Caco-2 (cell line): ENCODE data around the gene MX1. TPM values are rescaled to one million over a fixed set of nuclear protein-coding genes. Genes with fewer than 3 reads are reported as not detected.

ENCODE experiments used
- BruUV-seq: library from RNA; stranded (reverse); fragments of 400-500 nt; replicated peaks from 2 replicates; lab custom pipeline; 2021; lab: Mats Ljungman, UMichigan
- CTCF ChIA-PET: fragments of 300-600 bp; sonication (Branson Sonifier 250); formaldehyde crosslinking; loops from one replicate; lab custom pipeline; 2022; ENCODE audit warnings: antibody characterized with exemption; lab: Charles Lee
- POLR2A ChIA-PET: fragments of 300-600 bp; sonication (Branson Sonifier 250); formaldehyde crosslinking; loops from one replicate; lab custom pipeline; 2022; ENCODE audit warnings: antibody characterized with exemption; lab: Charles Lee
- DNase-seq, 2 experiments: peaks; one replicate each; pipeline versions ENCODE4 v3.0.0 to v3.0.0-alpha.2; 2020 to 2022
- H3K27me3 ChIP-seq: replicated peaks from 2 replicates; pipeline ENCODE4 v1.6.0; 2011; ENCODE audit warnings: low read length; ENCODE audit not compliant: control insufficient read depth, insufficient read depth
- H3K36me3 ChIP-seq: 2 replicates; pipeline ENCODE4 v1.5.1; 2011; ENCODE audit warnings: low read length; ENCODE audit not compliant: control insufficient read depth, insufficient read depth
- H3K4me1 ChIP-seq: fragments of 250-450 bp; sonication (Bioruptor Pico); 2 replicates; pipeline ENCODE4 v1.5.1; 2020; ENCODE audit warnings: mild to moderate bottlenecking
- H3K4me3 ChIP-seq: 2 replicates; pipeline ENCODE4 v1.5.1; 2011; ENCODE audit warnings: low read depth, mild to moderate bottlenecking, control low read depth, low read length
- H3K9me3 ChIP-seq: fragments of 250-450 bp; sonication (Bioruptor Pico); 2 replicates; pipeline ENCODE4 v1.5.1; 2020; ENCODE audit warnings: mild to moderate bottlenecking, moderate library complexity
- H3K27ac Mint-ChIP-seq: one replicate; pipeline ENCODE4 v1.8.0; 2022; ENCODE audit warnings: mixed read lengths; ENCODE audit not compliant: unreplicated experiment
- H3K27me3 Mint-ChIP-seq: one replicate; pipeline ENCODE4 v1.8.0; 2022; ENCODE audit warnings: mixed read lengths; ENCODE audit not compliant: insufficient read depth, unreplicated experiment
- H3K36me3 Mint-ChIP-seq: one replicate; pipeline ENCODE4 v1.8.0; 2022; ENCODE audit warnings: mild to moderate bottlenecking, mixed read lengths; ENCODE audit not compliant: insufficient read depth, unreplicated experiment
- H3K4me1 Mint-ChIP-seq: one replicate; pipeline ENCODE4 v1.8.0; 2022; ENCODE audit warnings: low read depth, mixed read lengths; ENCODE audit not compliant: unreplicated experiment
- H3K4me3 Mint-ChIP-seq: one replicate; pipeline ENCODE4 v1.8.0; 2022; ENCODE audit warnings: mild to moderate bottlenecking, moderate library complexity, mixed read lengths; ENCODE audit not compliant: unreplicated experiment
- H3K9me3 Mint-ChIP-seq: one replicate; pipeline ENCODE4 v1.8.0; 2022; ENCODE audit warnings: mixed read lengths; ENCODE audit not compliant: unreplicated experiment
- intact Hi-C: fragments of 100-400 bp; cut with micrococcal nuclease; formaldehyde crosslinking; loops from one replicate; pipeline ENCODE4 v1.10.0; 2022; ENCODE audit not compliant: unreplicated experiment
- total RNA-seq: library from RNA; stranded (reverse); gene quantifications from 2 replicates; pipeline ENCODE4 v1.2.3, GENCODE V29; 2022
- TF ChIP-seq, protein P1 (sequence below), 2 experiments: fragments of 200-600 bp in 1 of 2; IDR thresholded peaks; 1 replicate in 1 of 2; 2 replicates in 1 of 2; pipeline versions ENCODE4 v1.5.1 to v1.8.0; 2011 to 2022; ENCODE audit warnings: antibody characterized with exemption in 1 of 2, control low read depth in 1 of 2, inconsistent platforms in 1 of 2, low read depth in 1 of 2, low read length in 1 of 2, mild to moderate bottlenecking in 1 of 2, moderate library complexity in 1 of 2; ENCODE audit not compliant: insufficient read depth in 1 of 2, severe bottlenecking in 1 of 2, unreplicated experiment in 1 of 2

MX1 gene
- total RNA-seq, 1 experiment from 2014 or later, result 18.9 TPM

- TF ChIP-seq, protein P1, sequence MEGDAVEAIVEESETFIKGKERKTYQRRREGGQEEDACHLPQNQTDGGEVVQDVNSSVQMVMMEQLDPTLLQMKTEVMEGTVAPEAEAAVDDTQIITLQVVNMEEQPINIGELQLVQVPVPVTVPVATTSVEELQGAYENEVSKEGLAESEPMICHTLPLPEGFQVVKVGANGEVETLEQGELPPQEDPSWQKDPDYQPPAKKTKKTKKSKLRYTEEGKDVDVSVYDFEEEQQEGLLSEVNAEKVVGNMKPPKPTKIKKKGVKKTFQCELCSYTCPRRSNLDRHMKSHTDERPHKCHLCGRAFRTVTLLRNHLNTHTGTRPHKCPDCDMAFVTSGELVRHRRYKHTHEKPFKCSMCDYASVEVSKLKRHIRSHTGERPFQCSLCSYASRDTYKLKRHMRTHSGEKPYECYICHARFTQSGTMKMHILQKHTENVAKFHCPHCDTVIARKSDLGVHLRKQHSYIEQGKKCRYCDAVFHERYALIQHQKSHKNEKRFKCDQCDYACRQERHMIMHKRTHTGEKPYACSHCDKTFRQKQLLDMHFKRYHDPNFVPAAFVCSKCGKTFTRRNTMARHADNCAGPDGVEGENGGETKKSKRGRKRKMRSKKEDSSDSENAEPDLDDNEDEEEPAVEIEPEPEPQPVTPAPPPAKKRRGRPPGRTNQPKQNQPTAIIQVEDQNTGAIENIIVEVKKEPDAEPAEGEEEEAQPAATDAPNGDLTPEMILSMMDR (IDR thresholded peaks at IDR 0.05; ENCODE audit: insufficient read depth in 1 of 2, low read depth in 1 of 2, low read length in 1 of 2, severe bottlenecking in 1 of 2, unreplicated experiment in 1 of 2), result no peak
- Mint-ChIP-seq H3K27me3 (no peaks in the 10 kb centered on the region), H3K4me1 (no peaks in the 10 kb centered on the region), H3K36me3 (no peaks in the 10 kb centered on the region), H3K4me3 (no peak overlapping the region), H3K27ac (no peak overlapping the region), H3K9me3 (peaks cover 9% of the 10 kb centered on the region)
- Histone ChIP-seq H3K36me3 (no peaks in the 10 kb centered on the region), H3K9me3 (no peaks in the 10 kb centered on the region), H3K4me3 (no peak overlapping the region), H3K27me3 (no peaks in the 10 kb centered on the region), H3K4me1 (no peaks in the 10 kb centered on the region)
- BruUV-seq, result no TSS peak
- ChIA-PET CTCF (no interaction called here), POLR2A (no interaction called here)
- no peak for DNase-seq
- intact Hi-C loops, result no loop called here
These were observed 22.7 kb upstream of the MX1 start for GRCh38 chr21:41403331-41403730.

DNA sequence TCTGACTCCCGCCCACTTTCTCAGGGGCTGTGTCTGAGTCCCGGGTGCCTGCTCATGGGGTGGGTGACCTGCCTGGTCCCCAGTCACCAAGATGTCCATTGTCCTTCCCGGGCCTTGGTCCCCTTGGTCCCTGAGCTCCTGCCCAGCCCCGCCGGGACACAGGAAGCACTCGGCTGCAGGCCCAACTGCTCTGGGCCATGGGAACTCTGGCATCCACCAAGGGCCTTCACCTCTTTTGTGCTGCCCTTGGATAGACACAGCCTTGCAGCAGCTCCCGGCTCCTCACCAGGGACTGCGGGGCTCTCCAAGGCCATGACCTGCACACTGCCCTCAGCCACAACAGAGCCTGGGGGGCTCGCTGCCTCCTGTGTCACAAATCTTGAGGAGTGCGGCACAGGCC is 22.1 kb upstream of the MX1 start:
- Histone ChIP-seq H3K36me3 (no peaks in the 10 kb centered on the region), H3K27me3 (no peaks in the 10 kb centered on the region), H3K4me1 (no peaks in the 10 kb centered on the region), H3K4me3 (no peak overlapping the region), H3K9me3 (no peaks in the 10 kb centered on the region)
- no peak for DNase-seq
- CTCF ChIA-PET, result interaction anchor here (0.7 kb wide), 1 partner anchor 41 kb away, joined by 3 read pairs; no protein-coding TSS in a partner anchor
- TF ChIP-seq, protein P1 (IDR thresholded peaks at IDR 0.05; ENCODE audit: insufficient read depth in 1 of 2, low read depth in 1 of 2, low read length in 1 of 2, severe bottlenecking in 1 of 2, unreplicated experiment in 1 of 2), result no peak
- Mint-ChIP-seq H3K4me3 (no peak overlapping the region), H3K4me1 (no peaks in the 10 kb centered on the region), H3K9me3 (peaks cover 9% of the 10 kb centered on the region), H3K27me3 (no peaks in the 10 kb centered on the region), H3K27ac (no peak overlapping the region), H3K36me3 (no peaks in the 10 kb centered on the region)
- BruUV-seq, result no TSS peak
- POLR2A ChIA-PET, result no interaction called here
- intact Hi-C loops, result no loop called here

- Histone ChIP-seq H3K36me3 (no peaks in the 10 kb centered on the region), H3K9me3 (no peaks in the 10 kb centered on the region), H3K4me1 (no peaks in the 10 kb centered on the region), H3K27me3 (no peaks in the 10 kb centered on the region), H3K4me3 (no peak overlapping the region)
- intact Hi-C loops, result no loop called here
- Mint-ChIP-seq H3K36me3 (no peaks in the 10 kb centered on the region), H3K9me3 (peaks cover 6% of the 10 kb centered on the region), H3K27me3 (no peaks in the 10 kb centered on the region), H3K4me3 (no peak overlapping the region), H3K4me1 (no peaks in the 10 kb centered on the region), H3K27ac (no peak overlapping the region)
- no TSS peak for BruUV-seq
- DNase-seq, result no peak
- TF ChIP-seq, protein P1 (IDR thresholded peaks at IDR 0.05; ENCODE audit: insufficient read depth in 1 of 2, low read depth in 1 of 2, low read length in 1 of 2, severe bottlenecking in 1 of 2, unreplicated experiment in 1 of 2), result no peak
- ChIA-PET CTCF (no interaction called here), POLR2A (no interaction called here)
These were observed 20.7 kb upstream of the MX1 start for GRCh38 chr21:41405321-41405720.
